Adrenal gland (tissue), 12 donors: Measurements from ENCODE around the gene SPAG16. TPM values are rescaled to one million over a fixed set of nuclear protein-coding genes. Genes with fewer than 3 reads are reported as not detected.

Experiments used
- DNase-seq, 7 donors: peaks; one replicate each; pipeline ENCODE4 v3.0.0-alpha.2; 2019 to 2020
- H3K27ac ChIP-seq, 5 donors: fragments of 200-600 bp; sonication (generic) in 4 of 5; 1 replicate in 3 of 5; 2 replicates in 2 of 5; pipeline versions ENCODE4 v1.5.1 to v1.8.0; 2016 to 2020; ENCODE audit warnings: mild to moderate bottlenecking in 1 of 5
- H3K27me3 ChIP-seq: fragments of 200-600 bp; 2 replicates; pipeline ENCODE4 v1.8.0; 2021
- H3K36me3 ChIP-seq, 2 donors: fragments of 200-600 bp; replicated peaks in 1 of 2; 1 replicate in 1 of 2; 2 replicates in 1 of 2; pipeline versions ENCODE4 v1.5.1 to v1.8.0; 2018 to 2022
- H3K4me1 ChIP-seq, 2 donors: fragments of 200-600 bp; replicated peaks in 1 of 2; 1 replicate in 1 of 2; 2 replicates in 1 of 2; pipeline versions ENCODE4 v1.5.1 to v1.8.0; 2018 to 2021
- H3K4me3 ChIP-seq, 4 donors: fragments of 200-600 bp; sonication (generic) in 3 of 4; one replicate each; pipeline ENCODE4 v1.5.1; 2016 to 2018
- H3K9me3 ChIP-seq, 3 donors: fragments of 200-600 bp; sonication (generic) in 1 of 3; replicated peaks in 1 of 3; 1 replicate in 2 of 3; 2 replicates in 1 of 3; pipeline versions ENCODE4 v1.5.1 to v1.8.0; 2016 to 2021
- CTCF ChIP-seq, 6 experiments: fragments of 450-650 bp in 4 of 6; fragments of 200-600 bp in 2 of 6; sonication (generic) in 1 of 6; IDR thresholded peaks; 1 replicate in 5 of 6; 2 replicates in 1 of 6; pipeline versions ENCODE4 v1.5.1 to v1.8.0; 2016 to 2021; ENCODE audit warnings: antibody characterized with exemption in 6 of 6, mild to moderate bottlenecking in 2 of 6, moderate library complexity in 1 of 6
- POLR2A ChIP-seq, 2 donors: fragments of 450-650 bp; IDR thresholded peaks; one replicate each; pipeline ENCODE4 v1.6.1; 2017; ENCODE audit warnings: antibody characterized with exemption in 2 of 2, mild to moderate bottlenecking in 2 of 2, moderate library complexity in 1 of 2
- WGBS, 4 donors: extraction: QIAGEN DNeasy Blood & Tissue Kit in 2 of 4; methylation state at CpG; one replicate each; pipeline versions ENCODE4 v1.1.5 to v1.1.7; 2013 to 2017; 5-methylcytosine and 5-hydroxymethylcytosine counted together
- intact Hi-C, 2 donors: fragments of 100-400 bp; cut with DNase I; formaldehyde crosslinking; loops; one replicate each; pipeline versions ENCODE4 v1.14.1 to v1.15.0; 2022 to 2023
- polyA plus RNA-seq, 3 donors: library from polyadenylated mRNA; stranded (reverse); fragments of 200-250 nt in 2 of 3; fragments of 350-450 nt in 1 of 3; fragmentation: Illumina TruSeq in 1 of 3; extraction: RNeasy Lipid Tissue Mini Kit (QIAGEN cat#74804) in 1 of 3; gene quantifications; one replicate each; pipeline ENCODE4 v1.2.3, GENCODE V29; 2013 to 2014
- total RNA-seq, 9 donors: library from RNA; depleted of rRNA in 4 of 9; stranded (reverse); fragments of >200 nt in 4 of 9; fragments of 120-200 nt in 1 of 9; fragmentation: NEBNext Ultra II Directional in 1 of 9; extraction: Animal tissue kit (Norgen Biotek cat#: 25700) in 1 of 9; gene quantifications; one replicate each; pipeline versions ENCODE4 v1.1.0 to v1.2.4, GENCODE V29; 2013 to 2023
- donor health status: healthy with polysubstance abuse.
- donor health status: Bipolar disorder and iron deficiency.
- donor health status: DM: yes; HTN: yes; CAD: no.
- donor health status: DM: no; HTN: no; CAD: no.
- donor health status: DM: no; HTN: no; CAD: no.
- donor health status: DM: yes; HTN: yes; CAD: no.

SPAG16 gene
- total and polyA plus RNA-seq, 12 donors: 12.4 to 45.3 (median 21.8) TPM

- Histone ChIP-seq H3K36me3 (no peaks in the 10 kb centered on the region), H3K27ac (no peak overlapping the region), H3K9me3 (no peaks in the 10 kb centered on the region), H3K4me1 (no peaks in the 10 kb centered on the region), H3K4me3 (no peak overlapping the region), H3K27me3 (no peaks in the 10 kb centered on the region)
- TF ChIP-seq POLR2A (IDR thresholded peaks at IDR 0.05) (no peak), CTCF (IDR thresholded peaks at IDR 0.05) (no peak)
- no peak for DNase-seq
- intact Hi-C loops: no loop called here
- 62 to 64% (median 63%) methylated on average over 6 of the region's 6 CpGs for WGBS, 4 donors
Measured at GRCh38 chr2:214075456-214075855, 791.2 kb downstream of the SPAG16 start.

GRCh38 chr2:214076527-214076926 lies 792.3 kb downstream of the SPAG16 start:
- H3K27me3 ChIP-seq: no peaks in the 10 kb centered on the region
- H3K27ac ChIP-seq: no peak overlapping the region
- no peaks in the 10 kb centered on the region for H3K4me1 ChIP-seq
- intact Hi-C loops: no loop called here
- no peak for DNase-seq
- WGBS, 4 donors: 50 to 70% (median 65%) methylated on average over 1 of the region's 1 CpG
- H3K9me3 ChIP-seq: no peaks in the 10 kb centered on the region
- no peaks in the 10 kb centered on the region for H3K36me3 ChIP-seq
- H3K4me3 ChIP-seq: no peak overlapping the region
- TF ChIP-seq POLR2A (IDR thresholded peaks at IDR 0.05) (no peak), CTCF (IDR thresholded peaks at IDR 0.05) (no peak)

- TF ChIP-seq CTCF (IDR thresholded peaks at IDR 0.05) (no peak), POLR2A (IDR thresholded peaks at IDR 0.05) (no peak)
- Histone ChIP-seq H3K36me3 (no peaks in the 10 kb centered on the region), H3K4me3 (no peak overlapping the region), H3K4me1 (no peaks in the 10 kb centered on the region), H3K27ac (no peak overlapping the region), H3K27me3 (no peaks in the 10 kb centered on the region), H3K9me3 (no peaks in the 10 kb centered on the region)
- no peak for DNase-seq
- WGBS, 4 donors: 38 to 67% (median 61%) methylated on average over 1 of the region's 1 CpG
- intact Hi-C loops: no loop called here
Measured at GRCh38 chr2:214077727-214078126, 793.5 kb downstream of the SPAG16 start.

GRCh38 chr2:214079032-214079431 lies 794.8 kb downstream of the SPAG16 start:
- DNase-seq: no peak
- H3K9me3 ChIP-seq: no peaks in the 10 kb centered on the region
- 67 to 79% (median 75%) methylated on average over 2 of the region's 2 CpGs for WGBS, 4 donors
- H3K4me3 ChIP-seq: no peak overlapping the region
- no peaks in the 10 kb centered on the region for H3K36me3 ChIP-seq
- intact Hi-C loops: no loop called here
- TF ChIP-seq CTCF (IDR thresholded peaks at IDR 0.05) (no peak), POLR2A (IDR thresholded peaks at IDR 0.05) (no peak)
- H3K27me3 ChIP-seq: no peaks in the 10 kb centered on the region
- H3K27ac ChIP-seq: no peak overlapping the region
- no peaks in the 10 kb centered on the region for H3K4me1 ChIP-seq
